ENCODE data around the gene MRAP.
"Not testable (repeated sequence)": the region's sequence is repeated elsewhere in the genome, so short reads cannot be mapped to it uniquely, and the experiment has no call there.

DNA sequence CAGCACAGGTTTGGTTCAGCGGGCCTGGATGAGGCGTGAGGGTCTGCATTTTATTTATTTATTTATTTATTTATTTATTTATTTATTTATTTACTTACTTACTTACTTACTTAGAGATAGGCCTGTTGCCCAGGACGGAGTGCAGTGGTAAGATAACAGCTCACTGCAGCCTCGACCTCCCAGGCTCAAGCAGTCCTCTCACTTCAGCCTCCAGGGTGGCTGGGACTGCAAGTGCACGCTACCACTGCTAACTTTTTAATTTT lies 39.9 kb upstream of the MRAP start:
- TF ChIP-seq, protein P1, sequence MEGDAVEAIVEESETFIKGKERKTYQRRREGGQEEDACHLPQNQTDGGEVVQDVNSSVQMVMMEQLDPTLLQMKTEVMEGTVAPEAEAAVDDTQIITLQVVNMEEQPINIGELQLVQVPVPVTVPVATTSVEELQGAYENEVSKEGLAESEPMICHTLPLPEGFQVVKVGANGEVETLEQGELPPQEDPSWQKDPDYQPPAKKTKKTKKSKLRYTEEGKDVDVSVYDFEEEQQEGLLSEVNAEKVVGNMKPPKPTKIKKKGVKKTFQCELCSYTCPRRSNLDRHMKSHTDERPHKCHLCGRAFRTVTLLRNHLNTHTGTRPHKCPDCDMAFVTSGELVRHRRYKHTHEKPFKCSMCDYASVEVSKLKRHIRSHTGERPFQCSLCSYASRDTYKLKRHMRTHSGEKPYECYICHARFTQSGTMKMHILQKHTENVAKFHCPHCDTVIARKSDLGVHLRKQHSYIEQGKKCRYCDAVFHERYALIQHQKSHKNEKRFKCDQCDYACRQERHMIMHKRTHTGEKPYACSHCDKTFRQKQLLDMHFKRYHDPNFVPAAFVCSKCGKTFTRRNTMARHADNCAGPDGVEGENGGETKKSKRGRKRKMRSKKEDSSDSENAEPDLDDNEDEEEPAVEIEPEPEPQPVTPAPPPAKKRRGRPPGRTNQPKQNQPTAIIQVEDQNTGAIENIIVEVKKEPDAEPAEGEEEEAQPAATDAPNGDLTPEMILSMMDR (IDR thresholded peaks at IDR 0.05) = not testable (repeated sequence)
- TF ChIP-seq POLR2A (IDR thresholded peaks at IDR 0.05) = not testable (repeated sequence)

Data from adrenal gland (tissue), 5 donors.